Mucosa of rectum (tissue), 2 donors: ENCODE results near the gene AVPI1.

Experiments
- H3K27ac ChIP-seq, 2 donors: one replicate each; pipeline ENCODE4 v1.7.0; 2013; ENCODE audit warnings: inconsistent platforms in 2 of 2, low read depth in 2 of 2, low read length in 2 of 2
- H3K27me3 ChIP-seq, 2 donors: one replicate each; pipeline ENCODE4 v1.7.0; 2013; ENCODE audit warnings: low read length in 2 of 2; ENCODE audit not compliant: control insufficient read depth in 2 of 2, insufficient read depth in 2 of 2
- H3K36me3 ChIP-seq, 2 donors: one replicate each; pipeline ENCODE4 v1.7.0; 2013; ENCODE audit warnings: low read length in 2 of 2; ENCODE audit not compliant: control insufficient read depth in 2 of 2, insufficient read depth in 2 of 2
- H3K4me1 ChIP-seq, 2 donors: one replicate each; pipeline ENCODE4 v1.7.0; 2013; ENCODE audit warnings: low read length in 2 of 2, mild to moderate bottlenecking in 1 of 2; ENCODE audit not compliant: control insufficient read depth in 2 of 2, insufficient read depth in 2 of 2
- H3K4me3 ChIP-seq, 2 donors: one replicate each; pipeline ENCODE4 v1.7.0; 2013; ENCODE audit warnings: low read length in 2 of 2
- H3K9ac ChIP-seq, 2 donors: one replicate each; pipeline ENCODE4 v1.7.0; 2013; ENCODE audit warnings: low read length in 2 of 2, low read depth in 1 of 2, mild to moderate bottlenecking in 1 of 2
- H3K9me3 ChIP-seq, 2 donors: one replicate each; pipeline ENCODE4 v1.7.0; 2013; ENCODE audit warnings: low read length in 2 of 2; ENCODE audit not compliant: control insufficient read depth in 2 of 2
- donor health status: healthy.
- donor health status: Normal muscosa, but diverticular disease.

Gene AVPI1

DNA sequence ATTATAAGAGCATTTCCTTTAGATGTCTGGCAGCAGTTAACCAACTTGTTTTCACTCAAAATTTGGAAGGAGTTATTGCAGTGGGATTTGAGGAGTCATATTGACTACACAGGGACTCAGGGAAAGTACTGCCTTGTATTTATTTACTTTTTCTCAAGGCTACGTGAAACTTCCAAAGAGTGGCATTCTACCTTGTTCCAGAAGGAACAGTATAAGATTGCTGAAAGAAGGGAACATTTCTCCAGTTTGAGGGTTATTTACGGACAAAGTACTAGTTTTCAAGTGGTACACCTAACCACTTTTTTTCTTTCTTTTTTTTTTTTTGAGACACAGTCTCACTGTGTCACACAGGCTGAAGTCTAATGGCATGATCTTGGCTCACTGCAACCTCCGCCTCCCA, 58.8 kb downstream of the AVPI1 start:
- Histone ChIP-seq H3K4me3 (no peak overlapping the region), H3K9ac (no peak overlapping the region), H3K4me1 (peaks cover 3% of the 10 kb centered on the region in 2 donors), H3K27ac (no peak overlapping the region), H3K9me3 (no peaks in the 10 kb centered on the region), H3K27me3 (no peaks in the 10 kb centered on the region), H3K36me3 (no peaks in the 10 kb centered on the region)

DNA sequence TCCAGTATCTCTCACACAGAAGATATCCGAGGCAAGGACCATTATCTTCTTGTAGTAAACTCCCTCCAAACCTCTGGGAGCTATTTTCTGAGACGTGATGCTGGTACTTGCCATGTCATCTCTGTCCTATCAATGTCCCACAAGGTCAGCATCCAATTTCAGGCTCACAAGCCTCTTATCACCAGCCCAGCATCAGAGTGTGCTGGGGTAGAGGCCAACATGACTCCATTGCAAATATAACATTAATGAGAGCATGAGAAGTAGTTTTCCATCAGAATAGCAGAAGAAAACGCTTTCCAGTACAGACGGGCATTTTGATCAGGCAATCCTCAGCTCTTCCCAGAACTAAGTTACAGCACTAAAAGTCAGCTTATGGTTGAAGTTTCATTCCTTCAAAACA, 59.3 kb downstream of the AVPI1 start:
- Histone ChIP-seq H3K27me3 (no peaks in the 10 kb centered on the region), H3K9me3 (no peaks in the 10 kb centered on the region), H3K9ac (no peak overlapping the region), H3K4me3 (no peak overlapping the region), H3K27ac (peak overlapping the region; percentile 28 to 37), H3K4me1 (peaks cover under 1 to 2% of the 10 kb centered on the region in 2 donors), H3K36me3 (no peaks in the 10 kb centered on the region)
